ENCODE measurements around the gene KRTAP10-4. TPM values are rescaled to one million over a fixed set of nuclear protein-coding genes. Genes with fewer than 3 reads are reported as not detected.

KRTAP10-4 gene
- total RNA-seq, 1 donor from 2014 or later = not detected

GRCh38 chr21:44552136-44552535 lies 21.4 kb upstream of the KRTAP10-4 start:
- no peak overlapping the region for H2AFZ ChIP-seq (ENCODE audit: low read depth, low read length)
- Mint-ChIP-seq H3K9me3 (ENCODE audit: unreplicated experiment) (peaks cover 8% of the 10 kb centered on the region), H3K36me3 (ENCODE audit: low read depth, unreplicated experiment) (peaks cover 1% of the 10 kb centered on the region), H3K27me3 (ENCODE audit: low read depth, unreplicated experiment) (peaks cover 10% of the 10 kb centered on the region), H3K4me1 (ENCODE audit: low read depth, unreplicated experiment) (peaks cover 7% of the 10 kb centered on the region), H3K4me3 (ENCODE audit: unreplicated experiment) (peak overlapping the region; percentile 20), H3K27ac (ENCODE audit: unreplicated experiment) (no peak overlapping the region)
- H3K27me3 ChIP-seq (ENCODE audit: insufficient read depth, low read length) = peaks cover 2% of the 10 kb centered on the region
- H3K4me3 ChIP-seq (ENCODE audit: insufficient read depth, low read depth, low read length) = no peak overlapping the region
- no peaks in the 10 kb centered on the region for H3K36me3 ChIP-seq (ENCODE audit: insufficient read depth, low read length)
- FAIRE-seq = no peak
- H3K9me3 ChIP-seq (ENCODE audit: insufficient read depth, low read depth, low read length) = no peaks in the 10 kb centered on the region
- no peaks in the 10 kb centered on the region for H4K20me1 ChIP-seq (ENCODE audit: insufficient read depth, low read length)
- H3K4me2 ChIP-seq (ENCODE audit: low read length) = no peak overlapping the region
- no peaks in the 10 kb centered on the region for H3K4me1 ChIP-seq (ENCODE audit: insufficient read depth, low read length)
- H3K79me2 ChIP-seq (ENCODE audit: insufficient read depth, low read length) = no peaks in the 10 kb centered on the region
- no peak overlapping the region for H3K9ac ChIP-seq (ENCODE audit: low read length)
- no peak for TF ChIP-seq EZH2 (IDR thresholded peaks at IDR 0.05; ENCODE audit: insufficient read depth, low read length)
- H3K27ac ChIP-seq (ENCODE audit: low read depth, low read length) = no peak overlapping the region
- DNase-seq (ENCODE audit: low read depth) = no peak

- Histone ChIP-seq H3K27me3 (ENCODE audit: insufficient read depth, low read length) (peaks cover 4% of the 10 kb centered on the region), H3K4me3 (ENCODE audit: insufficient read depth, low read depth, low read length) (no peak overlapping the region), H3K79me2 (ENCODE audit: insufficient read depth, low read length) (no peaks in the 10 kb centered on the region), H3K9me3 (ENCODE audit: insufficient read depth, low read depth, low read length) (no peaks in the 10 kb centered on the region), H3K9ac (ENCODE audit: low read length) (no peak overlapping the region), H3K27ac (ENCODE audit: low read depth, low read length) (no peak overlapping the region), H2AFZ (ENCODE audit: low read depth, low read length) (no peak overlapping the region), H3K4me1 (ENCODE audit: insufficient read depth, low read length) (no peaks in the 10 kb centered on the region), H3K36me3 (ENCODE audit: insufficient read depth, low read length) (no peaks in the 10 kb centered on the region), H4K20me1 (ENCODE audit: insufficient read depth, low read length) (no peaks in the 10 kb centered on the region), H3K4me2 (ENCODE audit: low read length) (no peak overlapping the region)
- Mint-ChIP-seq H3K27me3 (ENCODE audit: low read depth, unreplicated experiment) (peaks cover 11% of the 10 kb centered on the region), H3K9me3 (ENCODE audit: unreplicated experiment) (peaks cover 6% of the 10 kb centered on the region), H3K4me3 (ENCODE audit: unreplicated experiment) (no peak overlapping the region), H3K36me3 (ENCODE audit: low read depth, unreplicated experiment) (peaks cover 1% of the 10 kb centered on the region), H3K27ac (ENCODE audit: unreplicated experiment) (no peak overlapping the region), H3K4me1 (ENCODE audit: low read depth, unreplicated experiment) (peaks cover 7% of the 10 kb centered on the region)
- FAIRE-seq (no peak), DNase-seq (ENCODE audit: low read depth) (no peak)
- TF ChIP-seq EZH2 (IDR thresholded peaks at IDR 0.05; ENCODE audit: insufficient read depth, low read length) = no peak
- TF ChIP-seq CTCF (IDR thresholded peaks at IDR 0.05; ENCODE audit: insufficient read depth, low read depth, low read length) = no peak
These were observed 20.8 kb upstream of the KRTAP10-4 start for GRCh38 chr21:44552681-44553080.

GRCh38 chr21:44555200-44555875 lies 18.2 kb upstream of the KRTAP10-4 start:
- Histone ChIP-seq H3K27me3 (ENCODE audit: insufficient read depth, low read length) (peaks cover 5% of the 10 kb centered on the region), H3K4me1 (ENCODE audit: insufficient read depth, low read length) (no peaks in the 10 kb centered on the region), H3K36me3 (ENCODE audit: insufficient read depth, low read length) (no peaks in the 10 kb centered on the region), H3K79me2 (ENCODE audit: insufficient read depth, low read length) (no peaks in the 10 kb centered on the region), H2AFZ (ENCODE audit: low read depth, low read length) (no peak overlapping the region), H3K27ac (ENCODE audit: low read depth, low read length) (no peak overlapping the region), H3K4me3 (ENCODE audit: insufficient read depth, low read depth, low read length) (no peak overlapping the region), H3K4me2 (ENCODE audit: low read length) (no peak overlapping the region), H4K20me1 (ENCODE audit: insufficient read depth, low read length) (no peaks in the 10 kb centered on the region), H3K9me3 (ENCODE audit: insufficient read depth, low read depth, low read length) (no peaks in the 10 kb centered on the region), H3K9ac (ENCODE audit: low read length) (no peak overlapping the region)
- no peak for DNase-seq (ENCODE audit: low read depth)
- Mint-ChIP-seq H3K27me3 (ENCODE audit: low read depth, unreplicated experiment) (peaks cover 25% of the 10 kb centered on the region), H3K4me3 (ENCODE audit: unreplicated experiment) (no peak overlapping the region), H3K4me1 (ENCODE audit: low read depth, unreplicated experiment) (no peaks in the 10 kb centered on the region), H3K36me3 (ENCODE audit: low read depth, unreplicated experiment) (no peaks in the 10 kb centered on the region), H3K9me3 (ENCODE audit: unreplicated experiment) (peaks cover under 1% of the 10 kb centered on the region), H3K27ac (ENCODE audit: unreplicated experiment) (no peak overlapping the region)
- no peak for TF ChIP-seq EZH2 (IDR thresholded peaks at IDR 0.05; ENCODE audit: insufficient read depth, low read length)
- TF ChIP-seq CTCF (IDR thresholded peaks at IDR 0.05; ENCODE audit: insufficient read depth, low read depth, low read length) = no peak
- FAIRE-seq = no peak

Data from astrocyte (in vitro differentiated cells and primary cell).